HG03060 (cell line): Measurements from ENCODE around the gene ABCC11.
"Not testable (repeated sequence)": the region's sequence is repeated elsewhere in the genome, so short reads cannot be mapped to it uniquely, and the experiment has no call there.

Experiments used
- ATAC-seq: cut with Tn5 transposase; IDR thresholded peaks from one replicate; pipeline ENCODE4 v1.9.1; 2021; ENCODE audit warnings: low read depth, moderate number of reproducible peaks; ENCODE audit not compliant: unreplicated experiment

The ABCC11 gene

DNA sequence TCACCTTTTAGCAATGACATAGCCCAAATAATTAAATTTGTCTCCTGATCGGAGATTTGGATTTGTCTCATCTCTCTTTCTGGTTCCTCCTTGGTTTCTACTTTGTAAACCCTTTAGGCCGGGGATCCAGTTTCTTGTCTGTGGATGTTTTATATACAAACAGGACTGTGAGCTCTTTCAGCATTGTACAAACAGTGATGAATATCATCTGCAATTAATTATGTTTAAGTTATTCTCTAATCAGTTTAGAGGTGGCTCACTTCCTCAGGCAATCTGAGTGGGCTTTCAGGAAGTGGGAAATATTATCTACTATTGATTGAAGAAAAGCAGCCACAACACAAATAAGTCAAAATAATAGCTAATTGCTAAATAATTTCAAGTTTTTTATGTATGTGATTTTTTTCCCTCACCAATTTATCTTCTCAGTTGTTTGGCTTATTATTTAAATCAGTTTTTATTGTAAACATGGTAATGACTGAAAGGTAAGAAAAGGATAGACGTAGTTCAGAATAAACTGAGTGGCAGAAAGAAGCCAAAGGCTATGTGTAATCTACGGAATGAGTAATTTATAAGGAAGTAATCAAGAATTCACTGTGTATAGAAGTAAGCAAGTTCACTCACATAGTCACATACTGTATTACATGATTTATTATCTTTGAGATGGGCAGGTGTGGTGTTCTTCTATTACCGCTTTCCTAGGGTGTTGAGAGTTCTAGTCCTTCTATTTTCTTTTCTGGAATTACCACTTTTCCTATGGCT lies 3.4 kb upstream of the ABCC11 start:
- ATAC-seq = no peak

DNA sequence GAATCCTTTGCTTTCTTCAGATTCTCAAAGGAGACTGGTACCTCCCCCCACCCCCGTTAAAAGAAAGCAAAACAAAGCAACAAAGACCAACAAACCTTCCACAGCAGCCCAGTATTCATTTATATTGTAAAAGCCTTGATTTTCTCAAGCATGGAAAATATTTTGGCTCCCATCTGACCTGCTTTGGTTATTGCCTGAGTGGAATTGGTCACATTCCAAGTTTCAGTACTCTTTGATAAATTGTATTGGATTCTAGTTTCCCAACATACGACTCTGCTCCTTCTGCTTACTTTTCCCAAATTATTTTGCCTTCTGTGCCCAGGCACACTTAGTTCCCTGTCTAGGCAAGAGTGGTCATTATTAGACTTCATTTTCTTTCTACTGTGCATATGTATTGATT lies 1.3 kb downstream of the ABCC11 start:
- no peak for ATAC-seq

DNA sequence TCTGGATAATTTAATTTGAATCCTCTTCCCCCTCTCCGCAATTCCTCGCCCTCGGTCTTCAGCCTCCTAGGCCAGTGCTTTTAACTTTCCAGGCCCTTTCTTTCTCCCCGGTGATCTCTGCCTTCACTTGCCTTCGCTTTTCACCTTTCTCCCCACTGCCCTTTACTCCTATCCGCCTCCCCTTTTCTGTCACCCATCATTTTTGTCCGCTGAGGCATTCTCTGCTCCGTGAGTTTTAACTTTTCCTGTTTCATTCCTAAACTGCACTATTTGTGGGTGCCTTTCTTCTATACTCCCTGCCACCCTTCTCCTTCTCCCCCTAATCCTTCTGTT lies 2.5 kb downstream of the ABCC11 start:
- ATAC-seq = no peak

DNA sequence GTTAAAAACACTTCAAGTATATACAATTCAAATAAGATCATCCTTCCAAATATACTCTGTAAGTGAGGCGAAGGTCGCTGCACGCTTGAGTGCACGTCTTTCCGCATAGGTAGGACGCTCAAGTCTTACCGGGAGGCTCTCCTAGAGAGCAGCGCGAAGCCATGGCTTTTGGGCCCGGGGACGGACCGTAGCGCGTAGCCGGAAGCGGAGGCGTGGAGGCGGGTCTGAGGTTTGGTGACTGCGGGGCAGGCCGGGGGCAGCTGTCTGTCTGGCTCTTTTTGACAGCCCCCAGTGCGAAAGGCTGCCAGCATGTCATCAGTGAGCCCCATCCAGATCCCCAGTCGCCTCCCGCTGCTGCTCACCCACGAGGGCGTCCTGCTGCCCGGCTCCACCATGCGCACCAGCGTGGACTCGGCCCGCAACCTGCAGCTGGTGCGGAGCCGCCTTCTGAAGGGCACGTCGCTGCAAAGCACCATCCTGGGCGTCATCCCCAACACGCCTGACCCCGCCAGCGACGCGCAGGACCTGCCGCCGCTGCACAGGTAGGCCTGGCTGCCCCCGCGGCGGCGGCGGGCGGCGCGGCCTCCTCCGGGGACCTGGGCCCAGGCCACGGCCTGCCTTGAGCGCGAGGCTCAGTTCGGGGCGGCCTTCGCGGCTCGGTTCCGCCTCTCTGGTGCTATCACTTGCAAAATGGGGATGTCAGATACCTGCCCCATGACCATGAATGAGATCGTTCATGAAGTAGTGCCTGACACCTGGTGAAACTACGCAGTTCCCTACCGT lies 3.1 kb downstream of the ABCC11 start, which contains the start of gene LONP2:
Gene LONP2, plus strand, starts transcription at position 221 of the 783 bp plus-strand sequence. Its CDS starts 89 bp downstream, at position 310.
- no peak for ATAC-seq

DNA sequence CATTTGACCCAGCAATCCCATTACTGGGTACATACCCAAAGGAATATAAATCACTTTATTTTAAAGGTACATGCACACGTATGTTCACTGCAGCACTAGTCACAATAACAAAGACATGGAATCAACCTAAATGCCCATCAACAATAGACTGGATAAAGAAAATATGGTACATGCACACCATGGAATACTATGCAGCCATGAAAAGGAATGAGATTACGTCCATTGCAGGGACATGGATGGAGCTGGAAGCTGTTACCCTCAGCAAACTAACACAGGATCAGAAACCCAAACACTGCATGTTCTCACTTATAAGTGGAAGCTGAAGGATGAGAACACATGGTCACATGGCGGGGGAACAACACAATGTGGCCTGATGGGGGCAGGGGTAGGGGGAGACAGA lies 7.2 kb downstream of the ABCC11 start:
- not testable (repeated sequence) for ATAC-seq

DNA sequence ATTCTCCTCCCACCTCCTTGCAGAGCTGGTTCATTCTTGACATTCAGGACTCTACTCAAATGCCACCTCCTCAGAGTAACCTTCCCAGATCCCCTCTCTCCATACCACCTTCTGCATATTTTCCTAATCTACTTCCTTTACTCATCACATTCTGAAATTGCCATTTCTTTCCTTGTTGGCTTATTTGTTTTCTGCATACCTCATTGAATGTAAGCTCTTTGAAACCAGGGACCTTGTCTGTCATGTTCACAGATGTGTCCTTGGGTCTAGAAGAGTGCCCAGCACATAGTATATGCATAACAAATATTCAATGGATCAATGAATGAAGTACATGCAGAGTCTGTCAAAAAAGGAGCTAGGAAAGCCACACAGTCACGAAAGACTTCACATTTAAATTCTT lies 11.1 kb downstream of the ABCC11 start:
- ATAC-seq = no peak

DNA sequence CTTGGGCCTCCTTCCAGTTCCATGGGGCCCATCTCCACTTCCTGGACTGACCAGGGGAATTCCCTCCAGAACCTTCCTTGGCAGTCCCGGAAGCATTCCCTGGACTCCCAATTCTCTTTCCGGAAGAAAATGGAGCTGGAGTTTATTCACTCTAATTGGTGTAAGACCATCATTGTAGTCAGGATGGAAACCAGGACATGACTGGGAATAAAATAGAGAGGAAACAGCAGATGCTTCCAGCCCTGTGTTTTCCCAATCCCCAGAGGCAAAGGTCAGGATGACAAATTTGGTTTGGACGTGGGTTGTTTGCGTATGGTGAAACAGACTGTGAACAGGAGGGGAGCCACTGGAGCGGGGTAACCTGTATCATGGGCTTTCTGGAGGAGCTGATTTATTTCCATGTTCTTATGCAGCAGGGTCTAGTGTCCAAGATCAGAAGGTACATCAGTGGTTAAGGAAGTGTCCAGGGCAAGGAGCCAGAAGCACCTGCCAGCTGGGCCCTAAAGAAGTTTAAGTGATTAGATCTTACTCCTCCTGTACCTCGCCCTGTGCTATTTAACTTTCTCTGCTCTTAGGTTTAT lies 11.7 kb downstream of the ABCC11 start:
- no peak for ATAC-seq

DNA sequence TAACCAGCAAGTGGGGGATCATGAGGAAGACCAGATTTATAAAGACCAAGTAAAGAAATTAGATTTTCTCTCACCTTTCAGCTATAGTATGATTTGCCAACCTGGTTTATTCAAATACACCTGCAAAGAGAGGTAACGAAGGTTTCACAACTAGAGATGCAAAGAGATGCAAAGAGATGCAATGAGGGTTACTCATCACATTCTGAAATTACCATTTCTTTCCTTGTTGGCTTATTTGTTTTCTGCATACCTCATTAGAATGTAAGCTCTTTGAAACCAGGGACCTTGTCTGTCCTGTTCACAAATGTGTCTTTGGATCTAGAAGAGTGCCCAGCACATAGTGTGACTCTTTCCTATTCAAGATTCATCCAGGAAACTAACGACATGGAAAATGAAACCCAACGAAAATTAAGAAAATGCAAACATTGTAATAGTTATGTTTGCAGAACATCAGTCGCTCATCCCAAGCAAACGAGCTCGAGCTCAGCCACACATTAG lies 12.2 kb downstream of the ABCC11 start:
- no peak for ATAC-seq

DNA sequence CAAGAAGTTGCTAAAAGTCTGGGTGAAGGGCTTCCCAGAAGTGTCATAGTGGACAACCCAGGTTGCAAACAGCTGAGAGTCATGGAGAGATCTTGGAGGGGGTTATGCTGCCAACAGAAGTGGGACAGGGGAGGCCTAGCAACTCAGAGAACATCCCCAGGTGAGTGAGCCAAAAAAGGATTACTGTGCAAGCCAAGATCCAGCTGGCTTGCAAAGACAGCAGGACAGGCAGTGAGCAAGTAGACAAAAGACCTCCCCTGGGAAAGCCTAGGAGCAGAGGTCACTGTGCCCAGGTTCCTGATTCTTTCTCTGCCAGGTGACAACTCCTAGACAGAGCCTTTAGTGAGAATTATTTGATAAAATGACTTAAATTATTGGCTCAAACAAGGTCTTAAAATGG lies 12.7 kb downstream of the ABCC11 start:
- no peak for ATAC-seq

DNA sequence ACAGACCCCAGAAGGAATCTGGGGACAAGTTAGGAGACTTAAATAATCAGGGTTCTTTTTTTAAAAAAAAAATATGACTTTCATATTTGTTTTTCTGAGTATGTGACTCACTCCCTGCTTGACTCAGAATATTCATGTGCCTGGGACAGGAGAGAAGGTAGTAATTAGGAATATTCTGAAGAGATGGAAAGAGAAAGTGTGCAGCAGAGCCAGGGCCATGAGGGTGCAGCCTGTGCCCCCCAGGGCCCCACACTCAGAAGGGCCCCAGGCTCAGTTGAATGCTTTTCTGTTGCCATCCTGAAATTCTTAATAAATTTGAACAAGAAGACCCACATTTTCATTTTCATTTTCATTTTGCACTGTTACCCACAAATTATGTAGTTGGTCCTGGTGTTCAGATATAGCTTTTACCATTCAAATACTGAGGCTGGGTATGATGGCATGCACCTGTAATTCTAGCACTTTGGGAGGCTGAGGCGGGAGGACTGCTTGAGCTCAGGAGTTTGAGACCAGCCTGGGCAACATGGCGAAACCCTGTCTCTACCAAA lies 14.8 kb downstream of the ABCC11 start:
- ATAC-seq = no peak

DNA sequence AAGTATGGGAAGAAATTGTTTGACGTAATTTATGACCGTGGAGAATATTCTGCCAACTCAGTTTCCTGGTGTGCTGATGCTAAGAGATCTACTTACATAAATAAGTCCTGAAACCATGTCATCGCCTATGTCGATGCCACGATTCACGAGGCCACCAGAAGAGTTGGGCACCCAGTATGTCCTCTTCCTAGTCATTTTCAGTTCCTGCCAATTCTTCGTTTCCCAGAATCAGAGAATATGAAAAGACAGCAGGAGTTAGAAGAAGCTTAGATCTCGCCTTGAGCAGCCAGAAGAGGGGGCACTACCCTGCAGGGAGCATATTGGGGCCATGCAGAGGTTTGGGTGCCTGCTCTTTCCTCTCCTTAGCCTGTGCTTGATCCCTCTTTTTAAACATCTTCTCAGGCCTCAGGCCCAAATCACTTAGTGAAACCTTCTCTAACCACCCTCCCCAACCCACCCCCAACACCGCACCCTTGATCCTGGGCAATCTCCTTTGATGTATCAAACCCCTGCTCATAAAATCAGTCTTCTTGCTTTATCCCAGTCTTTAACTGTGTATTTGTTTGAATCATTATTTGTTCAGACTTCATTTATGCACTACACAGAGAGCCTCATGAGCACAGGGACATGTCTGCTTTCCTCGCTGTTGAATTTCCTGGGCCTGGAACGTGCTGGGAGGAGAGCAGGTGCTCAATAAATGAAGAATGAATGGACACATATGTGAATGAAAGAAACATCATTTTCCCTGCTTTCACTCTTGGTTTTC lies 15.4 kb downstream of the ABCC11 start:
- ATAC-seq = no peak

DNA sequence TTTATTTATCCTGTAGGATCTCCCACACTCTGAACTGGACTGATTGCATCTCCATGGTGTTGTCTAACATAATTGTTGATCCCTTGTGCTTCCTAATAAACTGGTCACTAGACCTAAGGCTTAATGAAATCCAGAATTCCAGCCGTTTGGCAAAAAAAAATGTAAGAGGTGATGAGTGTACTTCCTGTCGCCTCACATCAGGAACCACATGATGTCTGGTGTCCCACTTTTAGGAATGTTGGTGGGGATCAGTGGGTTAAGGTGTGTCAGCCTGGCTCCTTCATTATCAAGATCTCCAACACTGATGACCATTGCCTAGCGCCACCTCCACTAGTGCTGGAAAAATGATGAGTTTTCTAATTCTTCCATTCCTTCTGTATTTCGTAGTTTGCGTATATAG lies 21.9 kb downstream of the ABCC11 start:
- ATAC-seq = no peak

DNA sequence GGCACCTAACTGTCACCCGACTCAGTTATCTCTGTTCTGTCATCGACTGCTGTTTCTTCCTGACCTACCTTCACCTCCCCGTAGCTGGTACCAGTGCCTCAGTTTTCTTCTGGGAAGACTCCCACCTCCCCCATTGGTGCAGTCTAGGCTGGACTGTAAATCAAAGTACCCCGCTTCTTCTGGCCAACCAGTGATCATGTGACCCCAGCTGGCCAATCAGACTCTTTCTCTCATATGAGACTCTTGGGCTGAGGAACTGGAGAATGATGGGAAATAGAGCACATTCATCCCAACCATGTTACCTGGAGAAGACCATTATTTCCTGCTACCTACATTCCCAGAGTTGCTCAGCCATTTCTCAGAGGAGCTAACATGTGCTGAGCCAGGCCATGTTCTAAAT lies 23.8 kb downstream of the ABCC11 start:
- no peak for ATAC-seq

DNA sequence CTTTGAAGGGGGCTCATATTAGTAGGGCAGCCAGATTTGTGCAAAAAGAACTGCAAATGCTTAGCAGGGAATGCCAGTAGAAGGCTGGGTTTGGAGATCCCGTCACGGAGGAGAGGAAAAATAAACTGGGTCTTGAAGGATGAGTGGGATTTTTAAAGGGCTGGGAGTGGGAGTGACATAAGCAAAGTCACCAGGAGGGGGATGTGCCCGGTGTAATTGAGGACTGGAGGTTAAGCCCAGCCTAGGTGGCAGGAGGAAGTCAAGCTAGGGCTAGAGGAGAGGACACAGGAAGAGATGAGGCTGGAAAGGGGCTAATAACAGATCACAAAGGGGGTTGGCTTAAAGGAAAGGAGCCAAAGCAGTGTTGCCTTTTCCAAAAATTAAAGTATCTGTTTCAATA lies 26.4 kb downstream of the ABCC11 start:
- ATAC-seq = no peak

DNA sequence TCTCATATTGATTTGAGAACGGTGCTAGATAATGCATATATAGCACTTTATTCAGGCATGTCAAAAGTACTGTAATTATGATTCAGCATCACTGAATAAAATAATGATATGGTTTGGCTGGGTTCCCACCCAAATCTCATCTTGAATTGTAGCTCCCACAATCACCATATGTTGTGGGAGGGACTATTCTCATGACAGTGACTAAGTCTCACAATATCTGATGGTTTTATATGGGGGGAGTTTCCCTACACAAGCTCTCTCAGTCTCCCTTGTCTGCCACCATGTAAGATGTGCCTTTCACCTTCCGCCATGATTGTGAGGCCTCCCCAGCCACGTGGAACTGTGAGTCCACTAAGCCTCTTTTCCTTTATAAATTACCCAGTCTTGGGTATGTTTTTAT lies 28.9 kb downstream of the ABCC11 start:
- no peak for ATAC-seq

DNA sequence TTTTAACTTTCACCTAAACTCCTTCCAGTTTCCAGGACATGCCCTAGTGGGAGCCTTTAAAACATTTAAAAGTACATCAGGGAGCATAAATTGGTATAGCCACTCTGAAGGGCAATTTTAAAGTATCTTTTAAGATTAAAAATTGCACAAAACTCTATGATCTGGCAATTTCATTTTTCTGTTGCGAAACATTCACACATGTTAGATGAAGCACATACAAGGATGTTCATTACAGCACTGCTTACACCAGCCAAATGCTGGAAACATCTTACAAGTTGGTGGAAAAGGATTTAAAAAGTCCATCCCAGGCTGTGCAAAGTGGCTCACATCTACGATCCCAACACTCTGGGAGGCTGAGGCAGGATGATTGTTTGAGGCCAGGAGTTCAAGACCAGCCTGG lies 29.6 kb downstream of the ABCC11 start:
- no peak for ATAC-seq

DNA sequence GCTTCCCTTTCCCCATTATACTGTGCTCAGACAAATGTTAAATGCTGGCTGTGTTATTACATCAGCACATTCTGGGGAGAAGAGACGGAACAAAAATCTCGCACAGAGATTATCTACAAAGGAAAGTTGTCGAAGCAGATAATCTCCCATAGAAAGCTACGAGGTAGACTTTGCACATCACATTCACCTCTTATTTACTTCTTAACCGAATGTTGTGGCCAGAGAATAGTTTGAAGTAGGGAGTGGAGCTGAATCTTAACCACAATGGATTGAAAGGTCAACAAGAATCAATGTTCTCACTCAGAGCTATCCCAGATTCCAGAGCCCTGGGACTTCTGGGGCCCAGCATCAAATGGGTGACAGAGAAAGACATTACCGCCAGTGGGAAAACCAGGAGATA lies 31.6 kb downstream of the ABCC11 start:
- no peak for ATAC-seq

DNA sequence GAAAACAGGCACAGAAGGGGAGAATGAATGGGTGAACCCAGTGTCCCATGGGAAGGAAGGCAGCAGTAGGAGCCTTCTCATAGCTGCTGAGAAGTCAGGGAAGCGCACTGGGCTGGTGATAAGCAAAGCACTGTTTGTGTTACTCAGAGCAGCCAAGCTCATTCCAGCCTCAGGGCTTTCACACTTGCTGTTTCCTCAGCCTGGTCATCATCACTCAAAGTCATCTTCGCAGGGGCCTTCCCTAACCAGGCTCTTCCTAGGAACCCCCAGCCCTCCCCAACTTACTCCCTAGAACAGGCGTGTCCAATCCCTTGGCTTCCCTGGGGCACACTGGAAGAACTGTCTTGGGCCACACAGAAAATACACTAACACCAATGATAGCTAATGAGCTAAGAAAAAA lies 35.3 kb downstream of the ABCC11 start:
- no peak for ATAC-seq

DNA sequence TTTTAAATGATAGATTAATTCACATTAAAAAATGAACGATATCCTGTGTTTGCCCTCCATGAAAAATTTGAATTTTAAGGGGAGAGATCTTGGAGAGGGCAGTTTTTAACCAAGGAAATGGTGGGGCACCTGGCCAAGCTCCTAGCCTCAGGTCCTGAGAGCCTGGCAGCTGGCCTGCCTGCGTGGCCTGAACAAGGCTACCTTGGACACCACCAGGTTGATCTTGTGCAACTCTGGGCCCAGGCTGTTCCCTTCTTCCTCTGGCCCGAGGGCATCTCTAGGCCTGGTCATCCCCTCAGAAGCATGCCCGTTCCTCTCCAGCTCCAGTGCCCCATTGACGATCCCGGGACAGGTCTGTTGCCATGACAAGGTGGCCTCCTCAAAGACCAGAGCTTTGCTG lies 36.6 kb downstream of the ABCC11 start:
- no peak for ATAC-seq

DNA sequence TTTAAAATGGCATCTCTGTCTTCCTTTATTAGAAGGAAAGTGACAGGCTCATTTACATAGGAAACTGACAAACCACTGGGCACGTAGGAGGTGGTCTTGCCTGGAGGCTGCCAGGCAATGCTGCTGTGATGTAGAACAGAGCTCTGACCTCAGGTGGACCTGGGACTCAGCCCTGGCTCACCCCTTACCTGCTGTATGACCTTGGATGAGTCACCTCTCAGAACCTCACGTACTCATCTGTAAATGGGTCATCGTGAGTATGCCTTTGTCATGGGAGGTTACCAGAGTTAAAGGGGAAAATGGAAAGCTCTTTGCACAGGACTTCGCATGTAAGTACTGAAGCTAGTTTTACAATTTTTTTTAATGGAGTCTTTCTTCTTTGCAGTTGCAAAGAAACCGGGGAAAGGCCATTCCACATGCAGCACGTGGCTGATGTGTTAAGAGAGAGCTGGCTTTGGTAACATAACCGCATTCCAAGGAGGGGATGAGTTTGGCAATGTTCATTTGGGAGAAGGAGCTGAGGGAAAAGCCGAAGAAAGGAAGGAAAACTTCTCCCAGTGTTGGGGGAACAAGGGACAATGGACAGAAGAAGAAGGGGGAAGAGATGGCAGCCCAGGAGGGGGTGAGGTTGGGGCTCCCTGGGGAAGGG lies 40.6 kb downstream of the ABCC11 start:
- ATAC-seq = no peak
